ENCODE measurements around the gene OR5AN1.

DNA sequence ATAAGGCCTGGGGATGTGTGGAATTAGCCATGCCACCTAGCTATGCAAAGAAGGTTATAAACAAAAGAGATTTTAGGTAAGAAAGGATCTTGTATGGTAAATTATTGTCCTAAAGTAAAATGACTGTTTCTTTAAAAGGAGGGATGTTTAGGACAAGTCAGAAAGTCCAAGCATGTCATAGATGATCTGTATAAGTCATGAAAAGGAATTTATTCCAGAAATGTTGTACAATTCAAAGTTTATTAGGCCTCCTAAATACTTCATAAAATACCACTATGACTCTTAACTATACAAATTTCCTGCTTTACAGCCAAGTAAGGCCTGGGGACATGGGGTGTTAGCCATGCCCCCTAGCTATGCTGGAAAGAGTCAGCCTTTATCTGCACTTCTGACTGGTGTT, 44.9 kb downstream of the OR5AN1 start:
- TF ChIP-seq ELF1 (IDR thresholded peaks at IDR 0.05; ENCODE audit: borderline replicate concordance, low read depth) (no peak), EZH2 (IDR thresholded peaks at IDR 0.05) (no peak), CEBPB (IDR thresholded peaks at IDR 0.05; ENCODE audit: low read depth) (no peak), RAD21 (IDR thresholded peaks at IDR 0.05; ENCODE audit: low read depth) (no peak), CTCF (IDR thresholded peaks at IDR 0.05 in 2 of 3, conservative IDR thresholded peaks at IDR 0.05 in 1 of 3; ENCODE audit: borderline replicate concordance in 1 of 3, insufficient read depth in 1 of 3, low read depth in 2 of 3, low read length in 2 of 3) (no peak), JUND (IDR thresholded peaks at IDR 0.05) (no peak), POLR2A (IDR thresholded peaks at IDR 0.05; ENCODE audit: borderline replicate concordance, extremely low read depth, insufficient read depth, insufficient read length) (no peak), SP1 (IDR thresholded peaks at IDR 0.05; ENCODE audit: low read depth) (no peak), SIN3A (IDR thresholded peaks at IDR 0.05; ENCODE audit: low read depth) (no peak), FOSL1 (IDR thresholded peaks at IDR 0.05; ENCODE audit: low read depth) (no peak), TCF7L2 (IDR thresholded peaks at IDR 0.05; ENCODE audit: borderline replicate concordance, extremely low read depth, insufficient read depth, insufficient read length) (no peak)
- TF ChIP-seq, protein P1, sequence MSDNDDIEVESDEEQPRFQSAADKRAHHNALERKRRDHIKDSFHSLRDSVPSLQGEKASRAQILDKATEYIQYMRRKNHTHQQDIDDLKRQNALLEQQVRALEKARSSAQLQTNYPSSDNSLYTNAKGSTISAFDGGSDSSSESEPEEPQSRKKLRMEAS (IDR thresholded peaks at IDR 0.05): no peak
